Measurements from ENCODE around the gene ADAM19. TPM values are rescaled to one million over a fixed set of nuclear protein-coding genes. Genes with fewer than 3 reads are reported as not detected.

Gene ADAM19
- total and polyA plus RNA-seq, 9 donors = 1.6 to 11.6 (median 3.0) TPM

- H3K9me3 ChIP-seq = no peaks in the 10 kb centered on the region
- no peaks in the 10 kb centered on the region for H3K27me3 ChIP-seq
- no peak for TF ChIP-seq POLR2A (IDR thresholded peaks at IDR 0.05)
- DNase-seq = no peak
- H3K36me3 ChIP-seq = no peaks in the 10 kb centered on the region
- intact Hi-C loops (cut with DNase I) = no loop called here
- no peak overlapping the region for H3K27ac ChIP-seq
- WGBS, 3 donors = 71 to 83% (median 77%) methylated on average over 1 of the region's 1 CpG
- no peak overlapping the region for H3K4me3 ChIP-seq
- H3K4me1 ChIP-seq (ENCODE audit: insufficient read depth) = peaks cover 3% of the 10 kb centered on the region
Observed at GRCh38 chr5:157529002-157529401, 46.6 kb downstream of the ADAM19 start.

DNA sequence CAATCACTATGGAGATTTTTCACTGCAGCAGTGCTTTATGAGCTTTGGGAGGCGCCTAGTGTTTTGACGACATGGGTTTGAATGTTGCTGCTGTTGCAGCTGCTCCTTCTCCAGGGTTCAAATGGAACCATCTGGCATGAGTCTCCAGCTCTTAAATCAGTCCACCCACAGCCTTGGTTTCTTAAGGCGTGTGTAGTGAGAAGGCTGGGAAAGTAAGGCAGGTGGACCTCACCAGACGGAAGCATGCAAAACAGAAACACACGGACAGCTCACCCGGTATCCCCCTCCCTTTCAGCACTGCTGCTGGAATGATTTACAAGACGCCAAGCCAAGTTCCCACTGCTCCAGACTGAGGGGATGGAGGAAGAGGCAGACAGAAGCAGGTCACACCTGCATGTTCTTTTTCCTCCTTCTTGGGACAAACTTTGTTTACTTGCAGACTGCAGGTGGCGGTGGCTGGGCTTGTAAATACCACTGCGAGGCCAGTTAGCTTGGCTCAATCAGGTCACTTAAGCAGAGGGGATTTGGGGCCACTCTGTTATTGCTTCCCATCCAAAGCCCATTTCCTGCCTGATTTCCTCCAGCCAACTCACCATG is 47.4 kb downstream of the ADAM19 start:
- H3K27ac ChIP-seq = no peak overlapping the region
- H3K9me3 ChIP-seq = no peaks in the 10 kb centered on the region
- intact Hi-C loops (cut with DNase I) = no loop called here
- H3K27me3 ChIP-seq = no peaks in the 10 kb centered on the region
- H3K4me1 ChIP-seq (ENCODE audit: insufficient read depth) = peaks cover 3% of the 10 kb centered on the region
- DNase-seq = no peak
- 10 to 14% (median 11%) methylated on average over 9 of the region's 9 CpGs for WGBS, 3 donors
- no peak overlapping the region for H3K4me3 ChIP-seq
- H3K36me3 ChIP-seq = no peaks in the 10 kb centered on the region
- TF ChIP-seq POLR2A (IDR thresholded peaks at IDR 0.05) = no peak
- TF ChIP-seq, protein P1, sequence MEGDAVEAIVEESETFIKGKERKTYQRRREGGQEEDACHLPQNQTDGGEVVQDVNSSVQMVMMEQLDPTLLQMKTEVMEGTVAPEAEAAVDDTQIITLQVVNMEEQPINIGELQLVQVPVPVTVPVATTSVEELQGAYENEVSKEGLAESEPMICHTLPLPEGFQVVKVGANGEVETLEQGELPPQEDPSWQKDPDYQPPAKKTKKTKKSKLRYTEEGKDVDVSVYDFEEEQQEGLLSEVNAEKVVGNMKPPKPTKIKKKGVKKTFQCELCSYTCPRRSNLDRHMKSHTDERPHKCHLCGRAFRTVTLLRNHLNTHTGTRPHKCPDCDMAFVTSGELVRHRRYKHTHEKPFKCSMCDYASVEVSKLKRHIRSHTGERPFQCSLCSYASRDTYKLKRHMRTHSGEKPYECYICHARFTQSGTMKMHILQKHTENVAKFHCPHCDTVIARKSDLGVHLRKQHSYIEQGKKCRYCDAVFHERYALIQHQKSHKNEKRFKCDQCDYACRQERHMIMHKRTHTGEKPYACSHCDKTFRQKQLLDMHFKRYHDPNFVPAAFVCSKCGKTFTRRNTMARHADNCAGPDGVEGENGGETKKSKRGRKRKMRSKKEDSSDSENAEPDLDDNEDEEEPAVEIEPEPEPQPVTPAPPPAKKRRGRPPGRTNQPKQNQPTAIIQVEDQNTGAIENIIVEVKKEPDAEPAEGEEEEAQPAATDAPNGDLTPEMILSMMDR (IDR thresholded peaks at IDR 0.05) = no peak
- no peak for TF ChIP-seq EP300 (IDR thresholded peaks at IDR 0.05)

DNA sequence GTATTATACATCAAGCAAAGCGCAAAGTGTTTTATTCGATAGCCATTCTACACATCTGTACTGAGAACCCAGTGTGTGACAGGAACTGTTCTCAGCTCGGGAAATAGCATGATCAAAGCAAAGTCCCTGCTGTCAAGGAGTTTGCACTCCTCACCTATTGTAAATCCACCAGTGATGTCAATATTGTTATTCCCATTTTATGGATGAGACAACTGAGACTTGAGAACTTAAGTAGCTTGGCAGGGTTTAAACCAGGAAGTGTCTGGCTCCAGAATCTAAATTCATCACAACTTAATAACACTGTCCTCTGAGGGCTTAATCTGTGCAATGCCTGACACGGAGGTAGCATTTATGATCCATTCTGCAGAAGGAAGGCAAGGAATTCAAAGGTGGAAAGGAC is 50.7 kb downstream of the ADAM19 start:
- WGBS, 3 donors = 91 to 95% (median 93%) methylated on average over 4 of the region's 4 CpGs
- no peak for DNase-seq
- Histone ChIP-seq H3K4me1 (ENCODE audit: insufficient read depth) (peaks cover 3% of the 10 kb centered on the region), H3K9me3 (no peaks in the 10 kb centered on the region), H3K36me3 (no peaks in the 10 kb centered on the region), H3K27ac (no peak overlapping the region), H3K27me3 (no peaks in the 10 kb centered on the region), H3K4me3 (no peak overlapping the region)
- intact Hi-C loops (cut with DNase I) = no loop called here
- TF ChIP-seq POLR2A (IDR thresholded peaks at IDR 0.05) (no peak), EP300 (IDR thresholded peaks at IDR 0.05) (no peak)
- TF ChIP-seq, protein P1 (IDR thresholded peaks at IDR 0.05) = no peak

- TF ChIP-seq POLR2A (IDR thresholded peaks at IDR 0.05) (no peak), EP300 (IDR thresholded peaks at IDR 0.05) (no peak)
- TF ChIP-seq, protein P1 (IDR thresholded peaks at IDR 0.05) = no peak
- H3K4me3 ChIP-seq = no peak overlapping the region
- H3K36me3 ChIP-seq = no peaks in the 10 kb centered on the region
- H3K27ac ChIP-seq = no peak overlapping the region
- H3K9me3 ChIP-seq = no peaks in the 10 kb centered on the region
- no peak for DNase-seq
- WGBS, 3 donors = 38 to 46% (median 40%) methylated on average over 4 of the region's 4 CpGs
- intact Hi-C loops (cut with DNase I) = no loop called here
- peaks cover 3% of the 10 kb centered on the region for H3K4me1 ChIP-seq (ENCODE audit: insufficient read depth)
- H3K27me3 ChIP-seq = no peaks in the 10 kb centered on the region
Observed at GRCh38 chr5:157523976-157524375, 51.6 kb downstream of the ADAM19 start.

- TF ChIP-seq POLR2A (IDR thresholded peaks at IDR 0.05) (no peak), EP300 (IDR thresholded peaks at IDR 0.05) (no peak)
- TF ChIP-seq, protein P1 (IDR thresholded peaks at IDR 0.05) = no peak
- DNase-seq = no peak
- no peaks in the 10 kb centered on the region for H3K27me3 ChIP-seq
- no peaks in the 10 kb centered on the region for H3K9me3 ChIP-seq
- H3K36me3 ChIP-seq = no peaks in the 10 kb centered on the region
- WGBS, 3 donors = 89% methylated on average over 5 of the region's 5 CpGs
- peaks cover 4% of the 10 kb centered on the region for H3K4me1 ChIP-seq (ENCODE audit: insufficient read depth)
- H3K27ac ChIP-seq = no peak overlapping the region
- no peak overlapping the region for H3K4me3 ChIP-seq
- intact Hi-C loops (cut with DNase I) = no loop called here
Observed at GRCh38 chr5:157521704-157522029, 53.9 kb downstream of the ADAM19 start.

Measured in ovary (tissue), 9 donors.